Lower lobe of right lung (tissue), 2 donors: Measurements from ENCODE around the gene IFT80. TPM values are rescaled to one million over a fixed set of nuclear protein-coding genes. Genes with fewer than 3 reads are reported as not detected.

Experiments used
- ATAC-seq, 2 donors: fragments of 200-7000 bp; cut with Tn5 transposase; one replicate each; pipeline ENCODE4 v1.9.1; 2020 to 2022; ENCODE audit warnings: mild to moderate bottlenecking in 2 of 2, moderate library complexity in 2 of 2
- DNase-seq: peaks from one replicate; pipeline ENCODE4 v3.0.0-alpha.2; 2020
- H3K27ac ChIP-seq: fragments of 200-600 bp; one replicate; pipeline ENCODE4 v1.8.0; 2022
- H3K27me3 ChIP-seq: fragments of 200-600 bp; one replicate; pipeline ENCODE4 v1.8.0; 2022; ENCODE audit warnings: low read depth
- H3K36me3 ChIP-seq: fragments of 200-600 bp; one replicate; pipeline ENCODE4 v1.8.0; 2022; ENCODE audit warnings: mild to moderate bottlenecking
- H3K4me1 ChIP-seq: fragments of 200-600 bp; one replicate; pipeline ENCODE4 v1.8.0; 2022
- H3K4me3 ChIP-seq: fragments of 200-600 bp; one replicate; pipeline ENCODE4 v1.8.0; 2022; ENCODE audit warnings: mild to moderate bottlenecking
- H3K9me3 ChIP-seq: fragments of 200-600 bp; one replicate; pipeline ENCODE4 v1.8.0; 2022
- intact Hi-C: fragments of 100-400 bp; cut with DNase I; formaldehyde crosslinking; loops from one replicate; pipeline ENCODE4 v1.11.0; 2022
- total RNA-seq: library from RNA; stranded (reverse); fragmentation: NEBNext Ultra II Directional; extraction: Animal tissue kit (Norgen Biotek cat#: 25700); gene quantifications from one replicate; pipeline ENCODE4 v1.2.1, GENCODE V29; 2021
- TF ChIP-seq, protein P1 (sequence below): fragments of 200-600 bp; IDR thresholded peaks from one replicate; pipeline ENCODE4 v1.8.0; 2022; ENCODE audit warnings: antibody characterized with exemption, mild to moderate bottlenecking
- donor health status: DM: no; HTN: yes; CAD: no; lungs with severe emphysema.

The IFT80 gene
- total RNA-seq, 1 donor from 2014 or later, result 37.7 TPM

DNA sequence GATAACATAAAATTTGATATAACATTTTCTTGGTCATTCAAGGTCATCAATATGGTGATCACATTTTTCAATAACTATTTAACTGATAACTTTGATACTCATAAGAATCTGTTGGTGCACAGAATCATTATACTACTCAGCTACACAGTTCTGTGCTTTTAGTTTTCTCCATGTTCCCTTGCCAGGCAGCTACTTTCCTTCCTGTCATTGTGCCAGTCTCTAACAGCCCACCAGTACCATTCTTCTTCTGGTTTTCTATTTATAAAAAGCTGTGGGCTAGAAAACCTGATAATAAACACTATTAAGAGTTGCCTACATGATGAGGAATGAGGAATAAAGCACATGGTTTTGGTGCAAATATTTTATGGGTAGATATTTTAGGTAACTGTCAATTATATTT, 96.2 kb downstream of the IFT80 start:
- Histone ChIP-seq H3K4me1 (no peaks in the 10 kb centered on the region), H3K27ac (no peak overlapping the region), H3K36me3 (peaks cover 9% of the 10 kb centered on the region), H3K9me3 (no peaks in the 10 kb centered on the region), H3K27me3 (no peaks in the 10 kb centered on the region), H3K4me3 (no peak overlapping the region)
- TF ChIP-seq, protein P1, sequence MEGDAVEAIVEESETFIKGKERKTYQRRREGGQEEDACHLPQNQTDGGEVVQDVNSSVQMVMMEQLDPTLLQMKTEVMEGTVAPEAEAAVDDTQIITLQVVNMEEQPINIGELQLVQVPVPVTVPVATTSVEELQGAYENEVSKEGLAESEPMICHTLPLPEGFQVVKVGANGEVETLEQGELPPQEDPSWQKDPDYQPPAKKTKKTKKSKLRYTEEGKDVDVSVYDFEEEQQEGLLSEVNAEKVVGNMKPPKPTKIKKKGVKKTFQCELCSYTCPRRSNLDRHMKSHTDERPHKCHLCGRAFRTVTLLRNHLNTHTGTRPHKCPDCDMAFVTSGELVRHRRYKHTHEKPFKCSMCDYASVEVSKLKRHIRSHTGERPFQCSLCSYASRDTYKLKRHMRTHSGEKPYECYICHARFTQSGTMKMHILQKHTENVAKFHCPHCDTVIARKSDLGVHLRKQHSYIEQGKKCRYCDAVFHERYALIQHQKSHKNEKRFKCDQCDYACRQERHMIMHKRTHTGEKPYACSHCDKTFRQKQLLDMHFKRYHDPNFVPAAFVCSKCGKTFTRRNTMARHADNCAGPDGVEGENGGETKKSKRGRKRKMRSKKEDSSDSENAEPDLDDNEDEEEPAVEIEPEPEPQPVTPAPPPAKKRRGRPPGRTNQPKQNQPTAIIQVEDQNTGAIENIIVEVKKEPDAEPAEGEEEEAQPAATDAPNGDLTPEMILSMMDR, result no peak
- intact Hi-C loops, result no loop called here
- no peak for DNase-seq
- no peak for ATAC-seq

DNA sequence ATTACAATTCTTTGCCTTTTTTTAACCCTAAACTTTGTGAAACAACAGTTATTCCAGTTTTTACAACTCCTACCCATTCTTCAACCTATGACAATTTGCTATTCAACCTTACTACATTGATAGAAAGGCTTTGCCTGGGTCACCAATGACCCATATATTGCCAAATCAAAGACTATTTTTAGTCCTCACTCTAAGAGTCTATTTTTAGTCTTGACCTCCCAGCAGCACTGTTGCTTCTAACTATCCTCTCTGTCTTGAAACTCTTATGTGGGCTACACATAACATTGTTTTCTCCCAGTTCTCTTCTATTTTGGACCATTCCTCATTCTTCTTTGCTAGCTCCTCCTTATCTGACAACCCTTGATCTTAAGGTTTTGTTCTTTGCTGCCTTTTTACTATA, 102.4 kb downstream of the IFT80 start:
- no peak for ATAC-seq
- intact Hi-C loops, result no loop called here
- no peak overlapping the region for H3K27ac ChIP-seq
- H3K27me3 ChIP-seq, result no peaks in the 10 kb centered on the region
- no peaks in the 10 kb centered on the region for H3K36me3 ChIP-seq
- DNase-seq, result no peak
- no peaks in the 10 kb centered on the region for H3K9me3 ChIP-seq
- no peaks in the 10 kb centered on the region for H3K4me1 ChIP-seq
- TF ChIP-seq, protein P1, result no peak
- no peak overlapping the region for H3K4me3 ChIP-seq

DNA sequence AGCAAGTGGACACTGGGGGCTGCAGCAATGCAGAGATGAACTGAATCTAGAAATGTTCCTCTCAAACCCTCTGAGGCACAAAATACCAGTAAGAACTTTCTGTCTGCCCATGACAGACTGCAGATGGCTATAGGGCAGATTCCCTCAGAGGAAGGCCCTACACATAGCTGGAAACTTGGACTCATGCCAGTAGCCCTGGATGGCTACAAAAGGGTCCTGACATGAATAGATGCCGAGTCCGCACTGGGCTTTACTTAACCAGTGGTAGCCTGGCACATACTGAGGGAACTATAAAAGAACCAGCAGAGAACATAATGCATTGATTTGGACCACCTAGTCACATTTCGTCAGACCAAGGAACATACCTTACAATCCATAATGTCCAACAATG, 107.1 kb downstream of the IFT80 start:
- H3K4me3 ChIP-seq, result no peak overlapping the region
- H3K36me3 ChIP-seq, result no peaks in the 10 kb centered on the region
- no peak for ATAC-seq
- intact Hi-C loops, result no loop called here
- H3K4me1 ChIP-seq, result no peaks in the 10 kb centered on the region
- no peak overlapping the region for H3K27ac ChIP-seq
- TF ChIP-seq, protein P1, result no peak
- H3K27me3 ChIP-seq, result no peaks in the 10 kb centered on the region
- no peak for DNase-seq
- H3K9me3 ChIP-seq, result no peaks in the 10 kb centered on the region

DNA sequence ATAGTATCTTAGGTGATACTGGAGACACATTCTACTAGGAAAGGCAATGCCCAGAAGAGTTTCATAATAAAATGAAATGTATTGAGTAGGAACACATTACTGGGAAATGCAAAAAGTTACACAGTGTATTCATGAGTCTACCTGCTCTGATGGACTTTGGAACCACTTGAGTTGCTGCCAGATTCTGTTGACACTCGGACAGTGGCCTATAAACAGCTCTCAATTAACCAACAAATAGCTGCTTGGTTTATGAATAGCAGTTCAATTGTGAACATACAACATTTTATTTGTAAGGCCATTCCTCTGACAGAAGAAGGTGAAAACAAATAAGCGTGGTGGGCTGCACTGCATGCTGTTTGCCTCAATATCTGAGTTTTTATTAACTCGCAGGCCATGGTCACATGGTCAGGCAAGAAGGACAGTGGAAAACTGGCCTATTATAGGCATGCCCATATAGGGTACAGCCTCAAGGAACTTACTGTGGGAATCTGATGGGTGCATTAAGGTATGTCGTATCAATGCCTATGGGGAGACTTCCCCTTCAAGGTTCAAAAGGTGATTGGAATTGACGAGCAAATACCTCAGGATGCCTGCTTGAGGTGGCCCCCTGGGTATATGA, 107.6 kb downstream of the IFT80 start:
- DNase-seq, result no peak

DNA sequence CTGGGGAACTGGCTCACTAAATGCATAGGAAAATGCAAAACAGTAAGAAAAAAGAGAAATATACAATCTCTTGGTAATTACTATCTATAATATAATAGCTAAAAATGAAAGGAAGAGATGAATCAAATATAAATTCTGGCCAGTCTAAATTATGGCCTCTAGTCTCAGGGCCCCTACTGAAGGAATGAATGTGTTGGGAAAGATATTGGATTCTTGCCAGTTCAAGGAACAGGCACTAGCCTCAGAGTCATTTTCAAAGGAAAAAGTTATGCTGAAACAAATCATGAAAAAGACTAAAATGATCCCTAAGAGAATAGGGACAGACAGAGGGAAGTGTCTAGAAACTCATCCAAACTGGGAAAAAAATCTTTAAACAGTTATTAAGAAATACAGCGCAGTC, 111.4 kb downstream of the IFT80 start:
- Histone ChIP-seq H3K27ac (no peak overlapping the region), H3K27me3 (no peaks in the 10 kb centered on the region), H3K4me1 (no peaks in the 10 kb centered on the region), H3K36me3 (no peaks in the 10 kb centered on the region), H3K4me3 (no peak overlapping the region), H3K9me3 (no peaks in the 10 kb centered on the region)
- no peak for ATAC-seq
- TF ChIP-seq, protein P1, result no peak
- no peak for DNase-seq
- intact Hi-C loops, result no loop called here

More for the DNA sequence above, 107.6 kb downstream of the IFT80 start:
- H3K4me1 ChIP-seq, result no peaks in the 10 kb centered on the region
- H3K4me3 ChIP-seq, result no peak overlapping the region
- no peak overlapping the region for H3K27ac ChIP-seq
- TF ChIP-seq, protein P1, result no peak
- H3K27me3 ChIP-seq, result no peaks in the 10 kb centered on the region
- H3K9me3 ChIP-seq, result no peaks in the 10 kb centered on the region
- no peak for ATAC-seq
- intact Hi-C loops, result no loop called here
- no peaks in the 10 kb centered on the region for H3K36me3 ChIP-seq
